Thyroid gland (tissue), 4 donors: ENCODE results near the gene SCN8A. TPM values are rescaled to one million over a fixed set of nuclear protein-coding genes. Genes with fewer than 3 reads are reported as not detected.

Source experiments
- DNase-seq, 2 donors: peaks; one replicate each; pipeline ENCODE4 v3.0.0-alpha.2; 2019
- H3K27ac ChIP-seq, 3 donors: fragments of 200-600 bp; sonication (generic); 1 replicate in 2 of 3; 2 replicates in 1 of 3; pipeline ENCODE4 v1.5.1; 2016 to 2019; ENCODE audit warnings: mild to moderate bottlenecking in 1 of 3, moderate library complexity in 1 of 3
- H3K27me3 ChIP-seq: fragments of 200-600 bp; sonication (generic); one replicate; pipeline ENCODE4 v1.5.1; 2019
- H3K36me3 ChIP-seq, 2 donors: fragments of 200-600 bp; sonication (generic); one replicate each; pipeline ENCODE4 v1.5.1; 2016 to 2019
- H3K4me1 ChIP-seq, 2 donors: fragments of 200-600 bp; sonication (generic); one replicate each; pipeline ENCODE4 v1.5.1; 2017 to 2019
- H3K4me3 ChIP-seq, 3 donors: fragments of 200-600 bp; sonication (generic); replicated peaks in 1 of 3; 1 replicate in 2 of 3; 2 replicates in 1 of 3; pipeline ENCODE4 v1.5.1; 2016; ENCODE audit warnings: mild to moderate bottlenecking in 1 of 3
- H3K9me3 ChIP-seq: fragments of 200-600 bp; sonication (generic); one replicate; pipeline ENCODE4 v1.5.1; 2017
- CTCF ChIP-seq, 6 experiments: fragments of 200-600 bp in 3 of 6; fragments of 450-650 bp in 3 of 6; sonication (generic) in 3 of 6; IDR thresholded peaks; one replicate each; pipeline ENCODE4 v1.5.1; 2016 to 2019; ENCODE audit warnings: antibody characterized with exemption in 6 of 6, mild to moderate bottlenecking in 2 of 6, inconsistent platforms in 1 of 6, moderate library complexity in 1 of 6
- POLR2A ChIP-seq, 2 donors: fragments of 450-650 bp; IDR thresholded peaks; one replicate each; pipeline ENCODE4 v1.6.1; 2017; ENCODE audit warnings: antibody characterized with exemption in 2 of 2, mild to moderate bottlenecking in 2 of 2, moderate library complexity in 1 of 2
- WGBS, 2 donors: methylation state at CpG; one replicate each; pipeline ENCODE4 v1.1.5; 2017; 5-methylcytosine and 5-hydroxymethylcytosine counted together
- intact Hi-C: fragments of 100-400 bp; cut with DNase I; formaldehyde crosslinking; loops from one replicate; pipeline ENCODE4 v1.15.1; 2023
- total RNA-seq, 4 donors: library from RNA; depleted of rRNA; stranded (reverse); fragments of >200 nt; gene quantifications; one replicate each; pipeline ENCODE4 v1.2.3, GENCODE V29; 2016

SCN8A gene
- total RNA-seq, 4 donors from 2014 or later = 0.89 to 3.7 (median 1.3) TPM

GRCh38 chr12:51836041-51836826, 245.2 kb downstream of the SCN8A start:
- H3K27ac ChIP-seq = no peak overlapping the region
- WGBS, 2 donors = 56 to 58% methylated on average over 9 to 11 of the region's 13 CpGs
- H3K36me3 ChIP-seq = no peaks in the 10 kb centered on the region
- DNase-seq = no peak
- intact Hi-C loops = no loop called here
- no peak for TF ChIP-seq POLR2A (IDR thresholded peaks at IDR 0.05)
- TF ChIP-seq CTCF (IDR thresholded peaks at IDR 0.05) = no peak
- H3K27me3 ChIP-seq = no peaks in the 10 kb centered on the region
- peaks cover 0 to 8% of the 10 kb centered on the region in 2 donors for H3K4me1 ChIP-seq
- no peaks in the 10 kb centered on the region for H3K9me3 ChIP-seq
- no peak overlapping the region for H3K4me3 ChIP-seq

- no peak for TF ChIP-seq POLR2A (IDR thresholded peaks at IDR 0.05)
- no peak for TF ChIP-seq CTCF (IDR thresholded peaks at IDR 0.05)
- H3K4me3 ChIP-seq = no peak overlapping the region
- H3K4me1 ChIP-seq = peaks cover 0 to 8% of the 10 kb centered on the region in 2 donors
- intact Hi-C loops = no loop called here
- H3K9me3 ChIP-seq = no peaks in the 10 kb centered on the region
- WGBS, 2 donors = 72 to 83% methylated on average over 2 to 6 of the region's 6 CpGs
- H3K27me3 ChIP-seq = no peaks in the 10 kb centered on the region
- no peak overlapping the region for H3K27ac ChIP-seq
- H3K36me3 ChIP-seq = no peaks in the 10 kb centered on the region
- DNase-seq = no peak
Observed at GRCh38 chr12:51836827-51837173, 245.8 kb downstream of the SCN8A start.

GRCh38 chr12:51837286-51837685, 246.3 kb downstream of the SCN8A start:
- no peaks in the 10 kb centered on the region for H3K27me3 ChIP-seq
- no peak overlapping the region for H3K27ac ChIP-seq
- H3K4me3 ChIP-seq = no peak overlapping the region
- no peak for TF ChIP-seq CTCF (IDR thresholded peaks at IDR 0.05)
- TF ChIP-seq POLR2A (IDR thresholded peaks at IDR 0.05) = no peak
- no peaks in the 10 kb centered on the region for H3K9me3 ChIP-seq
- H3K4me1 ChIP-seq = peaks cover 0 to 8% of the 10 kb centered on the region in 2 donors
- H3K36me3 ChIP-seq = no peaks in the 10 kb centered on the region
- 79 to 88% methylated on average over 7 of the region's 7 CpGs for WGBS, 2 donors
- intact Hi-C loops = no loop called here
- no peak for DNase-seq

GRCh38 chr12:51838036-51838435, 247.0 kb downstream of the SCN8A start:
- Histone ChIP-seq H3K4me1 (peaks cover 0 to 8% of the 10 kb centered on the region in 2 donors), H3K36me3 (no peaks in the 10 kb centered on the region), H3K27ac (no peak overlapping the region), H3K27me3 (no peaks in the 10 kb centered on the region), H3K4me3 (no peak overlapping the region), H3K9me3 (no peaks in the 10 kb centered on the region)
- intact Hi-C loops = no loop called here
- WGBS, 2 donors = 74 to 90% methylated on average over 4 of the region's 4 CpGs
- DNase-seq = no peak
- TF ChIP-seq POLR2A (IDR thresholded peaks at IDR 0.05) = no peak

- Histone ChIP-seq H3K36me3 (no peaks in the 10 kb centered on the region), H3K4me3 (no peak overlapping the region), H3K4me1 (peaks cover 0 to 8% of the 10 kb centered on the region in 2 donors), H3K9me3 (no peaks in the 10 kb centered on the region), H3K27me3 (no peaks in the 10 kb centered on the region), H3K27ac (no peak overlapping the region)
- TF ChIP-seq CTCF (IDR thresholded peaks at IDR 0.05) = no peak
- peak in 1 of 2 donors; percentile 35 for DNase-seq
- intact Hi-C loops = no loop called here
- WGBS, 2 donors = 27 to 37% methylated on average over 3 of the region's 4 CpGs
Observed at GRCh38 chr12:51838762-51839161, 247.7 kb downstream of the SCN8A start.
